A549 (cell line): ENCODE measurements around the gene VAT1L. TPM values are rescaled to one million over a fixed set of nuclear protein-coding genes. Genes with fewer than 3 reads are reported as not detected.
A peak's percentile ranks its signal among the peaks of the same experiment; 100 is the strongest.

ENCODE experiments used
- ATAC-seq, 2 experiments: fragments of 200-7000 bp in 1 of 2; fragments of >200 bp in 1 of 2; cut with Nextera tagmentation in 1 of 2; cut with Tn5 transposase in 1 of 2; 3 replicates each; pipeline versions ENCODE4 v1.8.0 to v1.9.1; 2018 to 2020; ENCODE audit warnings: mild to moderate bottlenecking in 1 of 2, moderate library complexity in 1 of 2
- CTCF ChIA-PET: fragments of 300-600 bp; sonication (Branson Sonifier 250); formaldehyde crosslinking; extraction: SDS; loops from one replicate; lab custom pipeline; 2021; ENCODE audit warnings: antibody characterized with exemption, inconsistent platforms; lab: Yijun Ruan, JAX
- POLR2A ChIA-PET: fragments of 350-600 bp; formaldehyde crosslinking; extraction: SDS; loops from one replicate; lab custom pipeline; 2021; ENCODE audit warnings: antibody characterized with exemption, inconsistent platforms; lab: Yijun Ruan, JAX
- DNase-seq, 2 experiments: peaks; one replicate each; pipeline versions ENCODE4 v3.0.0 to v3.0.0-alpha.2; 2011 to 2016; ENCODE audit warnings: low read depth in 1 of 2, low spot score in 1 of 2
- FAIRE-seq: peaks from 2 replicates; lab custom pipeline; 2011; peaks lifted over from hg19 to GRCh38; lab: Jason Lieb, UNC
- H3K27ac ChIP-seq, 2 experiments: fragments of >200 bp; sonication (Bioruptor Twin); formaldehyde crosslinking; 3 replicates each; pipeline ENCODE4 v1.5.1; 2016 to 2017
- H3K4me1 ChIP-seq: fragments of >200 bp; sonication (Bioruptor Twin); formaldehyde crosslinking; 3 replicates; pipeline ENCODE4 v1.6.1; 2016
- H3K4me2 ChIP-seq: fragments of >200 bp; sonication (Bioruptor Twin); formaldehyde crosslinking; 3 replicates; pipeline ENCODE4 v1.6.1; 2016
- H3K4me3 ChIP-seq: fragments of >200 bp; sonication (Bioruptor Twin); formaldehyde crosslinking; 3 replicates; pipeline ENCODE4 v1.5.1; 2016
- H3K9me3 ChIP-seq: fragments of >200 bp; sonication (Bioruptor Twin); formaldehyde crosslinking; 3 replicates; pipeline ENCODE4 v1.6.1; 2016
- CBX2 ChIP-seq: fragments of 200-600 bp; sonication (generic); IDR thresholded peaks from 2 replicates; pipeline ENCODE4 v1.6.1; 2016; ENCODE audit warnings: low read depth, mild to moderate bottlenecking, borderline replicate concordance
- CEBPB ChIP-seq, 2 experiments: fragments of >200 bp in 1 of 2; sonication (Bioruptor Twin) in 1 of 2; formaldehyde crosslinking in 1 of 2; IDR thresholded peaks; 2 replicates each; pipeline ENCODE4 v1.6.1; 2012 to 2016
- EHF ChIP-seq: fragments of 250-450 bp; sonication (Bioruptor Pico); IDR thresholded peaks from 2 replicates; pipeline ENCODE4 v1.5.0; 2020; ENCODE audit warnings: mild to moderate bottlenecking
- FOSB ChIP-seq: fragments of 250-450 bp; sonication (Bioruptor Pico); IDR thresholded peaks from 2 replicates; pipeline ENCODE4 v1.5.0; 2020; ENCODE audit warnings: mild to moderate bottlenecking, moderate library complexity
- FOSL2 ChIP-seq, 2 experiments: fragments of 450-650 bp in 1 of 2; fragments of >200 bp in 1 of 2; sonication (Bioruptor Twin) in 1 of 2; formaldehyde crosslinking; IDR thresholded peaks; 2 replicates each; pipeline versions ENCODE4 v1.5.0 to v1.6.1; 2016 to 2020; ENCODE audit warnings: mild to moderate bottlenecking in 1 of 2, moderate library complexity in 1 of 2
- HOXB5 ChIP-seq: fragments of 250-450 bp; sonication (Bioruptor Pico); IDR thresholded peaks from 2 replicates; pipeline ENCODE4 v1.5.0; 2020; ENCODE audit warnings: mild to moderate bottlenecking, moderate library complexity
- KDM5A ChIP-seq: fragments of 200-600 bp; sonication (generic); IDR thresholded peaks from 2 replicates; pipeline ENCODE4 v1.6.1; 2016; ENCODE audit warnings: antibody characterized with exemption, mild to moderate bottlenecking
- MAFK ChIP-seq: fragments of 450-650 bp; IDR thresholded peaks from 2 replicates; pipeline ENCODE4 v1.6.1; 2014; ENCODE audit not compliant: partially characterized antibody
- MYC ChIP-seq: IDR thresholded peaks from 2 replicates; pipeline ENCODE4 v1.6.1; 2012; ENCODE audit warnings: mild to moderate bottlenecking, inconsistent platforms, low read length, improper control_type of control experiment, borderline replicate concordance
- NPAS2 ChIP-seq: fragments of 250-450 bp; sonication (Bioruptor Pico); IDR thresholded peaks from 2 replicates; pipeline ENCODE4 v1.8.0; 2022; ENCODE audit warnings: mild to moderate bottlenecking, moderate library complexity, borderline replicate concordance
- POLR2A ChIP-seq: IDR thresholded peaks from 2 replicates; pipeline ENCODE4 v1.6.1; 2012; ENCODE audit warnings: mild to moderate bottlenecking, low read length
- RAD21 ChIP-seq, 2 experiments: fragments of >200 bp in 1 of 2; sonication (Bioruptor Twin) in 1 of 2; formaldehyde crosslinking in 1 of 2; IDR thresholded peaks in 1 of 2; conservative IDR thresholded peaks in 1 of 2; 2 replicates in 1 of 2; 3 replicates in 1 of 2; pipeline ENCODE4 v1.6.1; 2012 to 2018; ENCODE audit warnings: inconsistent platforms in 1 of 2
- ZNF302 ChIP-seq: fragments of 250-450 bp; sonication (Bioruptor Pico); IDR thresholded peaks from 2 replicates; pipeline ENCODE4 v1.9.0; 2021; ENCODE audit warnings: inconsistent platforms, mild to moderate bottlenecking, moderate library complexity
- WGBS: methylation state at CpG from one replicate; pipeline ENCODE4 v1.1.6; 2017; ENCODE audit errors: missing lambda C conversion rate; 5-methylcytosine and 5-hydroxymethylcytosine counted together
- polyA plus RNA-seq, 4 experiments: library from polyadenylated mRNA; depleted of rRNA in 3 of 4; stranded (reverse); fragments of >200 nt; fragmentation: RNase III in 1 of 4; extraction: RNeasy Plus Mini Kit Qiagen cat#74134 plus additional on column Dnase treatment in 1 of 4; gene quantifications; 2 replicates in 3 of 4; 3 replicates in 1 of 4; pipeline ENCODE4 v1.2.3, GENCODE V29; 2011 to 2017
- TF ChIP-seq, protein P1 (sequence below): fragments of 450-650 bp; IDR thresholded peaks from 2 replicates; pipeline ENCODE4 v1.6.1; 2014; ENCODE audit warnings: antibody characterized with exemption
- TF ChIP-seq, protein P2 (sequence below): fragments of 250-450 bp; sonication (Bioruptor Pico); IDR thresholded peaks from 2 replicates; pipeline ENCODE4 v1.5.0; 2020; ENCODE audit warnings: low read depth, mild to moderate bottlenecking, moderate library complexity
- TF ChIP-seq, protein P3 (sequence below): fragments of >200 bp; sonication (Bioruptor Twin); formaldehyde crosslinking; IDR thresholded peaks from 3 replicates; pipeline ENCODE4 v1.5.1; 2016
- TF ChIP-seq, protein P4 (sequence below): IDR thresholded peaks from 2 replicates; pipeline ENCODE4 v1.6.1; 2012

Gene VAT1L
- polyA plus RNA-seq, 2 of the 4 experiments (the other 2 are of a cell fraction), result not detected

DNA sequence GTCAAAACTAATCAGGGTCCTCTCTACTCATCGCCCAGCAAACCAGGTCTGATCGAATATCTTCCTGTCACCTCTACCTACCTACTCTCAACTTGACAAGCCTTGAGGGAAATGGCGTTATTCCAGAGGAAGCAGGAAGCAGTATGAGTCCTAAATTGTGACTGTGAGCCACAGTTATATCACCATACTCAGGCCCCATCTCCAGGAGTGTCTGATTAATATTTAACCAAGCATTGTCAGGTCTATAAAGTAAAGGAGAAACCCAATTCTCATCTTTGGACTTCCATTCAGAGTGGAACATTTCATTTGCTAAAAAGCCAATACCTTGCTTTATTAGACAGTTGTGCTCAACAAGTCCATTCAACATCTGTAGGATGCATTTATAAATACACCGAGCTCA is 216.2 kb downstream of the VAT1L start:
- CTCF ChIA-PET, result interaction anchor here (0.9 to 2.0 kb wide), 3 partner anchors 90 to 337 kb away, joined by 3 to 6 read pairs (median 4); no protein-coding TSS in a partner anchor
- POLR2A ChIA-PET, result no interaction called here
- TF ChIP-seq, protein P1, sequence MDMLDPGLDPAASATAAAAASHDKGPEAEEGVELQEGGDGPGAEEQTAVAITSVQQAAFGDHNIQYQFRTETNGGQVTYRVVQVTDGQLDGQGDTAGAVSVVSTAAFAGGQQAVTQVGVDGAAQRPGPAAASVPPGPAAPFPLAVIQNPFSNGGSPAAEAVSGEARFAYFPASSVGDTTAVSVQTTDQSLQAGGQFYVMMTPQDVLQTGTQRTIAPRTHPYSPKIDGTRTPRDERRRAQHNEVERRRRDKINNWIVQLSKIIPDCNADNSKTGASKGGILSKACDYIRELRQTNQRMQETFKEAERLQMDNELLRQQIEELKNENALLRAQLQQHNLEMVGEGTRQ, result no peak
- no peak for TF ChIP-seq MYC
- TF ChIP-seq NPAS2 (CRISPR knock-in tag), result no peak
- TF ChIP-seq CEBPB (IDR thresholded peaks at IDR 0.05), result no peak
- TF ChIP-seq FOSB (CRISPR knock-in tag), result no peak
- no peak for TF ChIP-seq HOXB5 (CRISPR knock-in tag)
- Histone ChIP-seq H3K4me2 (no peak overlapping the region), H3K9me3 (no peaks in the 10 kb centered on the region), H3K4me1 (no peaks in the 10 kb centered on the region), H3K27ac (no peak overlapping the region), H3K4me3 (no peak overlapping the region)
- DNase-seq (no peak), FAIRE-seq (no peak), ATAC-seq (no peak)
- WGBS, result 24% methylated on average over 4 of the region's 4 CpGs

DNA sequence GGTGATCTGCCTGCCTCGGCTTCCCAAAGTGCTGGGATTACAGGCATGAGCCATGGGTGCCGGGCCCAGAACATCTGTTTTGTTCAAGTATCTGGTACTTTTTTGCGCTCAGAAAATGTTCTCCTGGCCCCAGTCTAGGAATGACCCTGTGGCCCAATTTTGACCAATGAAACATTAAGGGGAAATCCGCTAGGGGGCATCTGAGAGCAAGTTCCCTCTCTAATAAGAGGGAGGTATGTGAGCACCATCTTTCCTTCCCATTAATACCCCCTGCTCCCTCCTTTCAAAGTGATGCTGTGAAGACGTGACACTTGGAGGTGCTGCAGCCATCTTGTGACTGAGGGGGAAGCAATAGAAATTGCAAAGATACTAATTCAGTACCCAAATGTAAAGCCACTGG is 217.5 kb downstream of the VAT1L start:
- peak; percentile 6 to 7 for DNase-seq
- Histone ChIP-seq H3K4me2 (no peak overlapping the region), H3K9me3 (no peaks in the 10 kb centered on the region), H3K4me3 (no peak overlapping the region), H3K4me1 (no peaks in the 10 kb centered on the region), H3K27ac (no peak overlapping the region)
- FAIRE-seq, result no peak
- ChIA-PET POLR2A (no interaction called here), CTCF (no interaction called here)
- TF ChIP-seq, protein P2, sequence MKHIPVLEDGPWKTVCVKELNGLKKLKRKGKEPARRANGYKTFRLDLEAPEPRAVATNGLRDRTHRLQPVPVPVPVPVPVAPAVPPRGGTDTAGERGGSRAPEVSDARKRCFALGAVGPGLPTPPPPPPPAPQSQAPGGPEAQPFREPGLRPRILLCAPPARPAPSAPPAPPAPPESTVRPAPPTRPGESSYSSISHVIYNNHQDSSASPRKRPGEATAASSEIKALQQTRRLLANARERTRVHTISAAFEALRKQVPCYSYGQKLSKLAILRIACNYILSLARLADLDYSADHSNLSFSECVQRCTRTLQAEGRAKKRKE, result no peak
- TF ChIP-seq KDM5A (no peak), POLR2A (no peak), MYC (no peak), MAFK (no peak), RAD21 (conservative IDR thresholded peaks at IDR 0.05 in 1 of 2, IDR thresholded peaks at IDR 0.05 in 1 of 2) (0 out of 5 replicates have a peak, but pooled peaks of 1 of the 2 experiments have one; percentile 4), ZNF302 (CRISPR knock-in tag) (no peak), CBX2 (no peak)
- TF ChIP-seq, protein P3, sequence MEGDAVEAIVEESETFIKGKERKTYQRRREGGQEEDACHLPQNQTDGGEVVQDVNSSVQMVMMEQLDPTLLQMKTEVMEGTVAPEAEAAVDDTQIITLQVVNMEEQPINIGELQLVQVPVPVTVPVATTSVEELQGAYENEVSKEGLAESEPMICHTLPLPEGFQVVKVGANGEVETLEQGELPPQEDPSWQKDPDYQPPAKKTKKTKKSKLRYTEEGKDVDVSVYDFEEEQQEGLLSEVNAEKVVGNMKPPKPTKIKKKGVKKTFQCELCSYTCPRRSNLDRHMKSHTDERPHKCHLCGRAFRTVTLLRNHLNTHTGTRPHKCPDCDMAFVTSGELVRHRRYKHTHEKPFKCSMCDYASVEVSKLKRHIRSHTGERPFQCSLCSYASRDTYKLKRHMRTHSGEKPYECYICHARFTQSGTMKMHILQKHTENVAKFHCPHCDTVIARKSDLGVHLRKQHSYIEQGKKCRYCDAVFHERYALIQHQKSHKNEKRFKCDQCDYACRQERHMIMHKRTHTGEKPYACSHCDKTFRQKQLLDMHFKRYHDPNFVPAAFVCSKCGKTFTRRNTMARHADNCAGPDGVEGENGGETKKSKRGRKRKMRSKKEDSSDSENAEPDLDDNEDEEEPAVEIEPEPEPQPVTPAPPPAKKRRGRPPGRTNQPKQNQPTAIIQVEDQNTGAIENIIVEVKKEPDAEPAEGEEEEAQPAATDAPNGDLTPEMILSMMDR, result 0 out of 3 replicates have a peak, but pooled peaks have one; percentile 12
- 0 out of 6 replicates have a peak, but pooled peaks of 1 of the 2 experiments have one; percentile 41 for ATAC-seq
- 5% methylated on average over 5 of the region's 5 CpGs for WGBS

DNA sequence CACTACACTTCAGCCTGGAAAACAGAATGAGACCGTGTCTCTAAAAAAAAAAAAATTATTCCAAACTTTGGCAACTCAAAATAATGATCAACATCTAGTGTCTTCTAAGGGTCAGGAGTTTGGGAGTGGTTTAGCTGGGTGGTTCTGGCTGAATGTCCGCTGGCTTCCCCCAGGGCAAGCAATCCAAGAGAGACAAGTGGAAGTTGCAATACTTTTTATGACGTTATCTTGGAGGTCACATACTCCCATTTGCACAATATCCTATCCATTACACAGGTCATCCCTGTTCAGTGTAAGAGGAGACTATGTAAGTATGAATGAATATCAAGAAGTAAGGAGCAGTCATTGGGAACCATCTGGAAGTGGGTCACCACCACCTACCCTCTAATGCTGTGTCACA is 218.8 kb downstream of the VAT1L start:
- no peak for TF ChIP-seq FOSL2 (IDR thresholded peaks at IDR 0.05)
- no peak for TF ChIP-seq FOSL2 (CRISPR knock-in tag; IDR thresholded peaks at IDR 0.05)
- TF ChIP-seq, protein P4, sequence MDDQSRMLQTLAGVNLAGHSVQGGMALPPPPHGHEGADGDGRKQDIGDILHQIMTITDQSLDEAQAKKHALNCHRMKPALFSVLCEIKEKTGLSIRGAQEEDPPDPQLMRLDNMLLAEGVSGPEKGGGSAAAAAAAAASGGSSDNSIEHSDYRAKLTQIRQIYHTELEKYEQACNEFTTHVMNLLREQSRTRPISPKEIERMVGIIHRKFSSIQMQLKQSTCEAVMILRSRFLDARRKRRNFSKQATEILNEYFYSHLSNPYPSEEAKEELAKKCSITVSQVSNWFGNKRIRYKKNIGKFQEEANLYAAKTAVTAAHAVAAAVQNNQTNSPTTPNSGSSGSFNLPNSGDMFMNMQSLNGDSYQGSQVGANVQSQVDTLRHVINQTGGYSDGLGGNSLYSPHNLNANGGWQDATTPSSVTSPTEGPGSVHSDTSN, result no peak
- TF ChIP-seq POLR2A, result no peak
- TF ChIP-seq EHF, result no peak
- DNase-seq, result no peak
- no peaks in the 10 kb centered on the region for H3K9me3 ChIP-seq
- WGBS, result 19% methylated on average over 3 of the region's 3 CpGs
- H3K4me2 ChIP-seq, result no peak overlapping the region
- no peaks in the 10 kb centered on the region for H3K4me1 ChIP-seq
- no peak for FAIRE-seq
- CTCF ChIA-PET, result no interaction called here
- POLR2A ChIA-PET, result no interaction called here
- no peak overlapping the region for H3K27ac ChIP-seq
- H3K4me3 ChIP-seq, result no peak overlapping the region
- no peak for ATAC-seq
